Neural crest cell (in vitro differentiated cells): ENCODE results near the gene DCAF6. TPM values are rescaled to one million over a fixed set of nuclear protein-coding genes. Genes with fewer than 3 reads are reported as not detected.

Source experiments
- DNase-seq: peaks from one replicate; pipeline ENCODE4 v3.0.0; 2021; ENCODE audit warnings: low read depth, mixed read lengths, low spot score
- H3K27ac Mint-ChIP-seq: one replicate; pipeline ENCODE4 v1.8.0; 2021; ENCODE audit warnings: mild to moderate bottlenecking, mixed read lengths; ENCODE audit not compliant: unreplicated experiment
- H3K27me3 Mint-ChIP-seq: 2 replicates; pipeline ENCODE4 v1.8.0; 2021; ENCODE audit warnings: low read depth, mild to moderate bottlenecking, mixed read lengths
- H3K36me3 Mint-ChIP-seq: 2 replicates; pipeline ENCODE4 v1.8.0; 2021; ENCODE audit warnings: low read depth, mild to moderate bottlenecking, mixed read lengths
- H3K4me1 Mint-ChIP-seq: 2 replicates; pipeline ENCODE4 v1.8.0; 2021; ENCODE audit warnings: mixed read lengths
- H3K4me3 Mint-ChIP-seq: one replicate; pipeline ENCODE4 v1.8.0; 2021; ENCODE audit warnings: mild to moderate bottlenecking, mixed read lengths
- H3K9me3 Mint-ChIP-seq: 2 replicates; pipeline ENCODE4 v1.8.0; 2021; ENCODE audit warnings: mixed read lengths
- CTCF ChIP-seq: fragments of 200-600 bp; sonication (generic); conservative IDR thresholded peaks from 2 replicates; pipeline ENCODE4 v1.5.0; 2021; ENCODE audit warnings: antibody characterized with exemption, mild to moderate bottlenecking
- total RNA-seq: library from RNA; stranded (reverse); gene quantifications from 2 replicates; pipeline ENCODE4 v1.2.1, GENCODE V29; 2021

Gene DCAF6
- total RNA-seq, 1 donor from 2014 or later = 15.9 TPM

- no peaks in the 10 kb centered on the region for H3K27me3 Mint-ChIP-seq
- no peak for TF ChIP-seq CTCF
- no peak overlapping the region for H3K4me3 Mint-ChIP-seq
- no peaks in the 10 kb centered on the region for H3K4me1 Mint-ChIP-seq
- H3K9me3 Mint-ChIP-seq = no peaks in the 10 kb centered on the region
- no peak for DNase-seq
- peaks cover 3% of the 10 kb centered on the region for H3K36me3 Mint-ChIP-seq
- H3K27ac Mint-ChIP-seq = no peak overlapping the region
Measured at GRCh38 chr1:168057921-168058320, 121.4 kb downstream of the DCAF6 start.

GRCh38 chr1:168064216-168064615 lies 127.7 kb downstream of the DCAF6 start:
- H3K9me3 Mint-ChIP-seq = no peaks in the 10 kb centered on the region

GRCh38 chr1:168065506-168065905 lies 129.0 kb downstream of the DCAF6 start:
- no peak for DNase-seq
- TF ChIP-seq CTCF = no peak
- no peaks in the 10 kb centered on the region for H3K4me1 Mint-ChIP-seq
- no peak overlapping the region for H3K27ac Mint-ChIP-seq
- no peaks in the 10 kb centered on the region for H3K27me3 Mint-ChIP-seq
- peaks cover 7% of the 10 kb centered on the region for H3K36me3 Mint-ChIP-seq
- H3K4me3 Mint-ChIP-seq = no peak overlapping the region
- H3K9me3 Mint-ChIP-seq = no peaks in the 10 kb centered on the region

More at GRCh38 chr1:168064216-168064615, 127.7 kb downstream of the DCAF6 start:
- no peaks in the 10 kb centered on the region for H3K4me1 Mint-ChIP-seq
- H3K36me3 Mint-ChIP-seq = peaks cover 7% of the 10 kb centered on the region
- H3K27me3 Mint-ChIP-seq = no peaks in the 10 kb centered on the region
- H3K4me3 Mint-ChIP-seq = no peak overlapping the region
- TF ChIP-seq CTCF = no peak
- no peak overlapping the region for H3K27ac Mint-ChIP-seq
- DNase-seq = no peak

- no peak for TF ChIP-seq CTCF
- Mint-ChIP-seq H3K27ac (no peak overlapping the region), H3K4me1 (no peaks in the 10 kb centered on the region), H3K36me3 (peaks cover 12% of the 10 kb centered on the region), H3K4me3 (no peak overlapping the region), H3K9me3 (no peaks in the 10 kb centered on the region), H3K27me3 (no peaks in the 10 kb centered on the region)
- DNase-seq = no peak
Measured at GRCh38 chr1:168069384-168069783, 132.9 kb downstream of the DCAF6 start.

GRCh38 chr1:168079761-168080160 lies 143.3 kb downstream of the DCAF6 start:
- no peak overlapping the region for H3K4me3 Mint-ChIP-seq
- peaks cover 4% of the 10 kb centered on the region for H3K4me1 Mint-ChIP-seq
- H3K27ac Mint-ChIP-seq = no peak overlapping the region

More at GRCh38 chr1:168079761-168080160, 143.3 kb downstream of the DCAF6 start:
- H3K36me3 Mint-ChIP-seq = peaks cover 8% of the 10 kb centered on the region
- H3K27me3 Mint-ChIP-seq = no peaks in the 10 kb centered on the region
- DNase-seq = no peak
- H3K9me3 Mint-ChIP-seq = no peaks in the 10 kb centered on the region
- no peak for TF ChIP-seq CTCF
